OCI-M2 (cell line): ENCODE data around the gene EPN3.

ENCODE experiments used
- DNase-seq: peaks from one replicate; lab custom pipeline; 2025; ENCODE audit not compliant: unreplicated experiment; lab: John Stamatoyannopoulos, UW

EPN3 gene

GRCh38 chr17:50565402-50566350, 33.1 kb downstream of the EPN3 start:
- no peak for DNase-seq

- no peak for DNase-seq
Observed at GRCh38 chr17:50566886-50567285, 34.4 kb downstream of the EPN3 start.

GRCh38 chr17:50568659-50569058, 36.1 kb downstream of the EPN3 start:
- no peak for DNase-seq

GRCh38 chr17:50569592-50569991, 37.1 kb downstream of the EPN3 start:
- DNase-seq = no peak

GRCh38 chr17:50570032-50570431, 37.5 kb downstream of the EPN3 start:
- DNase-seq = no peak

GRCh38 chr17:50570528-50570927, 38.0 kb downstream of the EPN3 start:
- no peak for DNase-seq

- no peak for DNase-seq
Observed at GRCh38 chr17:50571681-50572080, 39.1 kb downstream of the EPN3 start.

GRCh38 chr17:50572541-50572940, 40.0 kb downstream of the EPN3 start:
- no peak for DNase-seq

- DNase-seq = no peak
Observed at GRCh38 chr17:50573866-50574611, 41.5 kb downstream of the EPN3 start.

GRCh38 chr17:50575581-50576210, 43.2 kb downstream of the EPN3 start:
- no peak for DNase-seq

GRCh38 chr17:50576864-50577263, 44.3 kb downstream of the EPN3 start:
- no peak for DNase-seq

GRCh38 chr17:50577451-50577954, 45.0 kb downstream of the EPN3 start:
- no peak for DNase-seq

- DNase-seq = no peak
Observed at GRCh38 chr17:50578173-50578572, 45.6 kb downstream of the EPN3 start.

GRCh38 chr17:50579399-50579798, 46.9 kb downstream of the EPN3 start:
- no peak for DNase-seq

GRCh38 chr17:50580646-50581045, 48.1 kb downstream of the EPN3 start:
- DNase-seq = no peak

GRCh38 chr17:50581316-50581715, 48.8 kb downstream of the EPN3 start:
- DNase-seq = no peak

- no peak for DNase-seq
Observed at GRCh38 chr17:50582741-50583140, 50.2 kb downstream of the EPN3 start.

- no peak for DNase-seq
Observed at GRCh38 chr17:50583641-50584040, 51.1 kb downstream of the EPN3 start.

- DNase-seq = no peak
Observed at GRCh38 chr17:50584116-50584515, 51.6 kb downstream of the EPN3 start.

- no peak for DNase-seq
Observed at GRCh38 chr17:50584749-50585148, 52.2 kb downstream of the EPN3 start.

GRCh38 chr17:50585346-50585745, 52.8 kb downstream of the EPN3 start:
- DNase-seq = no peak
